HG02678 (cell line): ENCODE measurements around the gene LPP.
"Not testable (repeated sequence)": the region's sequence is repeated elsewhere in the genome, so short reads cannot be mapped to it uniquely, and the experiment has no call there.

Experiments
- ATAC-seq: cut with Tn5 transposase; IDR thresholded peaks from one replicate; pipeline ENCODE4 v1.9.1; 2021; ENCODE audit warnings: mild to moderate bottlenecking, moderate library complexity; ENCODE audit not compliant: unreplicated experiment

LPP gene, protein sequence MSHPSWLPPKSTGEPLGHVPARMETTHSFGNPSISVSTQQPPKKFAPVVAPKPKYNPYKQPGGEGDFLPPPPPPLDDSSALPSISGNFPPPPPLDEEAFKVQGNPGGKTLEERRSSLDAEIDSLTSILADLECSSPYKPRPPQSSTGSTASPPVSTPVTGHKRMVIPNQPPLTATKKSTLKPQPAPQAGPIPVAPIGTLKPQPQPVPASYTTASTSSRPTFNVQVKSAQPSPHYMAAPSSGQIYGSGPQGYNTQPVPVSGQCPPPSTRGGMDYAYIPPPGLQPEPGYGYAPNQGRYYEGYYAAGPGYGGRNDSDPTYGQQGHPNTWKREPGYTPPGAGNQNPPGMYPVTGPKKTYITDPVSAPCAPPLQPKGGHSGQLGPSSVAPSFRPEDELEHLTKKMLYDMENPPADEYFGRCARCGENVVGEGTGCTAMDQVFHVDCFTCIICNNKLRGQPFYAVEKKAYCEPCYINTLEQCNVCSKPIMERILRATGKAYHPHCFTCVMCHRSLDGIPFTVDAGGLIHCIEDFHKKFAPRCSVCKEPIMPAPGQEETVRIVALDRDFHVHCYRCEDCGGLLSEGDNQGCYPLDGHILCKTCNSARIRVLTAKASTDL

DNA sequence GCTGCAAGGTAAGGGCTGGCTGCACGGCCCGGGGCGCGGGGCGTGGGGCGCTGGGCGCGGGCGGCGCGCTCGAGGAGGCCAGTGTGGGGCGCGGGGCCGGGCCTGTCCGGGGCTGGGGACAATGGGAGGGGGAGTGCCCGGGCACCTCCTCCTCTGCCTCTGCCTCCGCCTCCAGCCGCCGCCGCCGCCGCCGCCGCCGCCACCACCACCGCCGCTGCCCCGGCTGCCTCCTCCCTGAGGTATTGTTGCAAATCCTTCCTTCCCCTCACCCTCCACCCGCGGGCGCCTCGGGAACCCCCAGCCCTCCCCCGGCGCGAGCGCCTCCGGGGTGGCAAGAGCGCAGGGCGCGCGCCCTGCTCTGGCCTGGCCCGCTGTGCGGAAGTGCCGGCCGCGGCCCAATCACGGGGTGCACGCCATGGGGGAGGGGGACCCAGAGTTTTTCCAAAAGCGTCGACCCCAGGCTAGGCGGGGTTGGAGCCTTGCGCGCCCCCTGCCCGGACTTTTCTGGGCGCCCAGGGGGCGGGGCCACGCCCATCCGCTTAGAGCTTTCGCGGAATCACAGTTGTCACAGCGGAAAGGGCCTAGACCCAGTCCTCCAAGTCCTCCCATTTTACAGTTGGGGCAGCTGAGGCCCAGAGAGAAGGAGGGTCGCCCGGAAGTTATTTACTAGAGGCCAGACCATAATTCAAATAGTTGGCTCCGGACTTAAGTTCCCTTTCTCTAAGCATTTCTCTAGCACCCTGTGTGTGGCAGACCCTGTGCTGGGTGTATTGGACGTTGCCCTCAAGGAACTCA, at the start of gene LPP:
Gene LPP (plus strand): TSS at position 144 of the 795 bp plus-strand sequence. CDS start 251,964 bp downstream, outside the sequence.
- ATAC-seq: peak; percentile 81

DNA sequence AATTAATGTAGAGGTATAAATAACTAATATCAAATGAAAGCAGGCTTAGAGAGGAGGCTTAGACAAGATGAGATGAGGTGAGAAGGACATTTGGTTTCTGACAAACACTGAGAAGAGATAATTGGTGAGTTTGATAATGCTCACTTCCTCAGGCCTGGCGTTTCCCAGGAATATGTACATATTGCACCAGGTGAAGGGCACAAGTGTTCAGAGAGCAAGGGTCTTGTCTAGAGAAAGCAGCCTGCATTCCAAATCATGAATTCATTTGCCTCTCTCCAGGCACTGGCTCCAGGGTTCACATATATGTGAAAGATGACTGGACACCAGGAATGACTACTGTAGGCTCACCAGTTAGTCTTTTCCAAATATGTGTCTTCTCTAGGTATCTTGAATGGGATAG, 48.0 kb upstream of the LPP start:
- ATAC-seq: no peak

DNA sequence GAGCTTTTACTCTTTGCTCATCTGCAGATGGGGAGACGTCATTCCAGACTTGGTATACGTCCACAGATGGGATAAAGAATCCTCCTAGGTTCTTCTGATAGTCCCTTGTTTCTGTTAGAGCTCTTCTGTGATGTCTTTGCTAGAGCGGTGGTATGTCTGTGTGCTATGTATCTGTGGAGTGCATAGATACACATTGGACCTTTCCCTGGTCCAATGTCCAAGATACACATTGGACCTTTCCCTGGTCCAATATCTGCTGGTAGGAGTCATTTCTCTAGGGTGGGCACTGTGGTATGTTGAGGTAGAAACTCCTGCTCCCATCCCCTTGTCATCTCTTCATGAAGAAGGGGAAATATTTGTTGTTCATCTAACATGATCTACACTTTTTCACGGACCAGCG, 47.5 kb upstream of the LPP start:
- ATAC-seq: no peak

DNA sequence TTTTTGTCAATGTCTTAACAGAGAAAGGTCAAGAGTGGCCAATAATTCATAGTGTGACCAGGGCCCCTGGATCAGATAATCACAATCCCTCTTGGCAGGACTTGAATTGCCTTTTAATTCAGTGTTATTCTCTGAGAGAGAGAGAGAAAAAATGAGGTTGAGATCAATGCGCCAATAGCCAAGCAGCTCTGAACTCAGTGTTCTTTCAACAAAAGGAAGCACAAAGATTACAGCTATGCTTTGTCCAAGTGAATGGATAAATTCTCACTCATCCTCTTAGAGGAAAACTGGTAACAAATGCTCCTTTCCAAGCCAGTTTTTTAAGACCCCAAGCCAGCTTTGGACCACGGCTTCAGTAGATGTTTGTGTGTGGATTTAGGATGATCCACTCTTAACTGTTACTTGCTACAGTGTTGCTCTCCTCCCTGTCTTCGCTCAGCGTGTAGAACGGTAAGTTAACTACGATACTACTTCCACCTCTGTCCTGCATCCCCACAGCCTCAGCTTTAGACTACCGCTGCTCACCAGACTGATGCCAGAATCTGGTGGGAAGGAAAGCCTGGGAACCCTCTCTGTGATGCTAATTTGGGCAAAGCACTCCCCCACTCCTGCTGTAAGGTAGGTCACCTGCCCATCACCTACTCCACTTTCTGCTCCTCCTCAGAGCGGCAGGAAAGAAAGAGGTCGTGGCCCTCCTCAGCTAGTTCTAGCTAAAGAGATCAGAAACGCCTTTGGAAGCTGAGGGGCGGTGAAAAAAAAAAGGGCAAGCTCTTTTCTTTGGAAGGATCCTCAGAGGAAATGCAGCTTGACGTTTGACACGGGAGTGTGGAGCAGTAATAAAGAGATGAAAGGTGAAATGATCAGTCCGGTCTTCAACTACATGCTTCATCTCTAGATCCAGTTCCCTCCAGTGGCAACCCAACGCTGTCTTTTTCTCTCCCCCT, 46.8 kb upstream of the LPP start:
- ATAC-seq: no peak

DNA sequence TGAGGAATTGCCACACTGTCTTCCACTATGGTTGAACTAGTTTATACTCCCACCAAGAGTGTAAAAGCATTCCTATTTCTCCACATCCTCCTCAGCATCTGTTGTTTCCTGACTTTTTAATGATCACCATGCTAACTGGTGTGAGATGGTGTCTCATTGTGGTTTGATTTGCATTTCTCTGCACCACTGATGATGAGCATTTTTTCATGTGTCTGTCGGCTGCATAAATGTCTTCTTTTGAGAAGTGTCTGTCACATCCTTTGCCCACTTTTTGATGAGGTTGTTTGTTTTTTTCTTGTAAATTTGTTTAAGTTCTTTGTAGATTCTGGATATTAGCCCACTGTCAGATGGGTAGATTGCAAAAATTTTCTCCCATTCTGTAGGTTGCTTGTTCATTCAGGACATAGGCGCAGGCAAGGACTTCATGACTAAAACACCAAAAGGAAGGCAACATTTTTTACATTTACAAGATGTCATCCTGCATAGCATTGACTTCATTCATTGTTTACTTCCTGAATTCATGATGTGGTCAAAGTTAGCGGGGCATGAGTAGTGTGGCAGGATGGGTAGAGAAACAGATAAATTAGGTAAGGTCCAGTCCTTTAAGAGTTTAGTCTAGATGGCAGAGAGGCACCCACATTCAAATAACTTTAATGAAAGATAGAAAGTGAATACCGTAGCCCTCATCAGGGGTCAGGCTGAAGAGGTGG, 45.1 kb upstream of the LPP start:
- no peak for ATAC-seq

DNA sequence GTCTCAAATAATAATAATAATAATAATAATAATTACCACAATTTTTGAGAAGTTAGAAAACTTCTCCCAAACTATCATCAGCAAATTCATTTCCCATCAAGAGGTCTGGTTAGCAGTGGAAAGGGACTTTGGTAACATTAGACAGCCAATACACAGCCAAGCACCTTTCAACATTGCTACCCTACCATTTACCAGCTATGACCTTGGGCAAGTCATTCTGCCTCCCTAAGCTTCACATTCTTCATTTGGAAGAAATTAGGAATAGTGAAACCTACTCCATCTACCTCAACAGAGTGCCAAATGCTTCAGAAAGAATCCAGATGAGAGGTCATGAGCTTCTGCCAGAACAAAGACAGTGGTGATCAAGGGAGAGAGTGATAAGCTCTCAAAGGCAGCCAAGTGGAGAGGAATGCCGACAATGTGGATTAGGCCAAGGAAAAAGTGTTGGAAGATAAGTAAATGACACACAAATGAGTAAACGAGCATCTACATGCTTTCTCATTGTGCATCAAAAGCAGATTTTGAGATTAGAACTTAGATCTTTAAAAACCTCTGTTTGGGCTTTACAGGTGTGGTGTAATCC, 42.9 kb upstream of the LPP start:
- ATAC-seq: no peak

DNA sequence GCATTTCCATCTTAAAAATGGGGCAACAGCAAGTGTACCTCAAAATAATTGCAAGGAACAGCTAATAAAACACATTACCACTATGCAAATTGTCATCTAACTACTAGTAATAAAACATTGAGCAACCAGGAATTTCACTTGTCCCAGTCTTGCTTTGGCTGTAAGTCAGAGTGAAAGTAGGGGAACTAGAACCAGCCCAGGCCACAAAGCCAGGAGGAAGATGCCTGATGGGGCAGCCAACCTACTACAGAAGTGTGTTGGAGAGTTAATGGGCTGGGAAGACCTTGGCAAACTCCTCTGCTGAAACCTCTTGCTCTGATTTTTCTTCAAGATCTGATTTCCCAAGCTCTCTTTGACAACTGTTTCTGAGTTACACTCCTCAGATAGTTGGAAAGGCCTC, 40.2 kb upstream of the LPP start:
- ATAC-seq: no peak

DNA sequence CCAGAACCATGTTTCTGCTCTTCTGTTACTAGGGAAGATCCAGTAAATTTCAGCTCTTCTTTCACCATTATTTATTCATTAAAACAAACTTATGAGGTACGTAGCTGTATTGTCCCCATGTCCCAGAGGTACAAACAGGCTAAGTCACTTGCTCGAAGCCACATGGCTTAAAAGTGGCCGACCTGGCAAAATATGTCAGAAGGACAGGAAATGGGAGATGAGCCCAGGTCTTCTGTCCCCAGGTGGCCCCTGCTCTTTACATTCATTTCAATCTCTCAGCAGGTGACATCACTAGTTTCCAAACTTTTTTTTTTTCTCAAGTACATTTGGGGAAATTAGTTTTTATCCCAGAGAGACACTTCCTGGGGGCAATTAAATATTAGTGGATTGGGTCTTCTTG, 34.1 kb upstream of the LPP start:
- ATAC-seq: no peak

DNA sequence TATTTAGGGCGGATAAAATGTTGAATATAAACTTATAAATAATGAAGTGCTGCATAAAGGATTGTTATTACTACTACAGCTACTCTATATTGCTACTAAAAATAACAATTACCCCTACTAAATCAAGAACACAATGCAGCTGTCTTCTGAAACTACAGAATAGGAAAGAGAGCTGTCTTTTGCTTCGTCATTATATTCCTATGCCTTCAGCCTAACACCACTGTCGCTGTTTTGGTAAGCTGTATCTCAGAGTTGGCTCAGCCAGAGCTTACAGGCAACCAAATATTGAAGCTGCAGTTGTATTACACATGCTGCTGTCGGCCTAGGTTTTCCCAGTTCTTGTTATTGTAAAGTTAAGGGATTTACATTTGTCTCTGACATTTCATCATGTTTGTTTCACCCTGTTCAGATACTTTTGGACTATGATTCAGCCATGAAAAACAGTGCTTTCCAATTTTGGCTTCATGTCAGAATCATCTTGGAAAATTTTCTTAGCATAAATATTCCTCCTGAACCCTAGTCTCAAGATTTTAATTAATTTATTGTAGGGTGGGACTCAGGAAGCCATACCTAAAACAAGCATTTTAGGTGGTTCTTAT, 31.3 kb upstream of the LPP start:
- no peak for ATAC-seq

DNA sequence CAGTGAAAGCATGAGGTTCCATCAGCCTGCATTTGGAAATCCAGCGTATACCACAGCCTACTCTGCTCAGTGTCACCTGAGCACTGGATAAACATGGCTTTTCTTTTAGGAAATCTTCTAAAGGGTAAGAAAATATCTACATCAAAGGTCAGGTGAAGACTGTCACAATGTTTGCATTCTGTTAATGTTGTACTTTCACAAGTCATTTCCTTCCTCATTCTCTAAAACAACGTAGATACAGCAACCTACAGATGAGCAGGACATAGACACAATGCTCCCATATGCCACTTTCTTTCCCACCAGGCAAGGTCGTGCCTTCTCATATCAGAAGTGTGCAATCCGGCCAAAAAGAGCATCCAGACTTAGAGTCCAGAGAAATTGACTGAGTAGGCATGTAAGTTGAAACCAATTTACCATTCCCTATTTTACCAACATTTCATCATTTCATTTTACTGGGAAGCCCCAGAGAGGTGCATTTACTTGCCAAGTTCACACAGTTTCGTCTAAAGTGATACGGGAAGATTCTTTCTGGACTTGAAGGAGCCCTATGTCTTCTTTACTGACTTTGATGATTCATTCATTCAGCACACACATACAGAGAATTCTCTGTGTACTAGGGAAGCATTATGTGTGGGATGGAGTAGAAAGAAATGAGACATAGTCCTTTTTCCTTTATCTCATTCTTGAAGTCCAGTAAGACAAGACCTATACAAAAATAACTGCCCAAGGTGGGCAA, 30.6 kb upstream of the LPP start:
- no peak for ATAC-seq

DNA sequence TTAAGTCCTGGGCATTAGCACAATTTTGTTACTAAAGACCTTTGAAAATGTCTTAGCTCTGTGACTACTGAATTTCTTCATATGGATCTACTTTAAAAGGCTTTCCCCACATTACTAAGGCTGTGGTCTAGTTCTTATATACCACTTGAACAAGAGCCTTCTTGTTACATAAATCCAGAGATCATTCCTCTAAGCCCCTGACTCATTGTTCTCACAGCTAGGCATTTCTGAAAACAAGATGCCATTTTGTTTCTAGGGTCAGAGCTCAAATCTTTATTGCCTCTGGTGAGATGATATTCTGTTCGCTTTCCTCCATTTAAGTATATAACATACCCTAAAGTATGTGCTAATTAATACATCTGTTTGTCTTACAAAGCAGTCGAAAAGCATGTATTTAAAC, 29.8 kb upstream of the LPP start:
- no peak for ATAC-seq

DNA sequence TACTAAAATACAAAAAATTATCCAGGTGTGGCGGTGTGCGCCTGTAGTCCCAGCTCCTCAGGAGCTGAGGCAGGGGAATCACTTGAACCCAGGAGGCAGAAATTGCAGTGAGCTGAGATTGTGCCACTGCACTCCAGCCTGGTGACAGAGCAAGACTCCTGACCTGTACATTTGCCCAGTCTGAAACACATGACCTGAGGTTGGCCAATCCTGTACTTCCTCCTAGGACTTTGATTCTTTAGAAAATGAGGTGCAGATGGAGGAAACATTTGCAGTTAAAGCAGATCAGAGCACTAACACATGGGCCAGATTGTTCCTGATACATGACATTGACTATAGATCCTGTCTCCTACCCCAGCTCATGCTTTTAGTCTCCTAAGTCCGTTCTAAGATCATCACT, 28.9 kb upstream of the LPP start:
- no peak for ATAC-seq

DNA sequence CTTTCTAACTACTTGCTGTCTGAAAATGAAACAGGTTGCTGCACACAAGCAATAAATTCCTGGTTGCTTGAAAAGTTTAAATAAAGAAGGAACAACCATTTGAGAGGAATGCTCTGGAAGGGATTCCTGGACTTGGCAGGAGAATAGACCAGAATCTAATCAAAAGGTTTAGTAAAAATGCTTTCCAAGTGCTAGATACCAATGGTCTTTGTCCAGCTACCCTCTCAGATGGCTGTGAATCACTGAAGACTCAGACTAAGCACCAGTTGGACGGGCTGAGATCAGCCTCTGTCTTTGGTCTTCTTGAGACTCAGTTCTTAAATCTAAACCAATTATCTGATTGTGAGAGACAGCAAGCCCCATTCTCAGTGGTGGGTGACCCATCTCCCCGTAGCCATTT, 27.7 kb upstream of the LPP start:
- no peak for ATAC-seq

DNA sequence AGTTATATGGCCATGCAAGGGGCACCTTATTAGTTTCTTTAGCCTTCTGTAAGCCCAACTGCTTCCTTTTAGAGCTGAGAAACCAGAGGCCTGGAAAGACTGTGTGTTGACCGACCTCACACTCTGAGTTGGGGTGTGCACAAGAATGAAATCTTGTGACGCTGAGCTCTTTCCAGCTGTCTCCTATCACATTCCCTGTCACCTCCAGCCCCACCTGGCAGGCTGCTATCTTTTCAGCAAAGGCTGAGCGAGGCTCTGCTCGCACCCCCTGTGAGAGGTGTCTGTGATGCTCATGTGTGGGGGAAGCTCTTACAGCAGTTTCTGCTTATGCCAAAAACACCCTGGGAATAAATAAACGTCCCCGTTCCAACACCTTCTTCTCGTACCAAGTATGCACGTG, 27.0 kb upstream of the LPP start:
- no peak for ATAC-seq

DNA sequence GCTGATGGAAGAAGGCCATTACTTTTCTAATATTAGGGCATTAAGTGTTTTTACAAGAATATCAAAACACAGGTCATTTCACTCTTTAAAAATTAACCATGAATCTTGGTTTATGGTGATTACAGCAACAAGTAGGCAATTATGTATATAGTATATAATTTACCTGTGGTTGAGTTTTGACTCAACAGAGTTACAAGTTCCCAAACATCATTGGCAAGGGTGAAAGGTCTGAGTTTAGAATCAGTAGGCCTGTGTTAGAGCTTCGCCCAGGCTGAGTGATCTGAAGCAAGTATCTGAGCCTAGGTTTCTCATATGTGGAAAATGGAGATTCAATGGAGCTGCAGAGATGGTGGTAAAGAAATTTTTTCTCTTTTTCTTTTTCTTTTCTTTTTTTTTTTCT, 25.1 kb upstream of the LPP start:
- no peak for ATAC-seq

DNA sequence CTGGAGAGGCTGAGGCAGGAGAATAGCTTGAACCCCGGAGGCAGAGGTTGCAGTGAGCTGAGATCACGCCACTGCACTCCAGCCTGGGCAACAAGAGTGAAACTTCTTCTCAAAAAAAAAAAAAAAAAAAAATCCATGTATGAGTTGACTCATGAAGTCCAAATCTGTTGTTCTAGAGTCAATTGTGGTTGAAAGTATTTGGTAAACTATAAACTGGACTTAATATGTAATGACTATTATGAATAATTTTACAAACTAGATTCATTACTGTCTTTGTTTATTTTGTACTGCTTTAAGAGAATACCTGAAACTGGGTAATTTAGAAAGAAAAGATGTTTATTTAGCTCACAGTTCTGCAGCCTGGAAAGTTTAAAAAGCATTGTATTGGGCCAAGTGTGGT, 22.9 kb upstream of the LPP start:
- ATAC-seq: not testable (repeated sequence)

DNA sequence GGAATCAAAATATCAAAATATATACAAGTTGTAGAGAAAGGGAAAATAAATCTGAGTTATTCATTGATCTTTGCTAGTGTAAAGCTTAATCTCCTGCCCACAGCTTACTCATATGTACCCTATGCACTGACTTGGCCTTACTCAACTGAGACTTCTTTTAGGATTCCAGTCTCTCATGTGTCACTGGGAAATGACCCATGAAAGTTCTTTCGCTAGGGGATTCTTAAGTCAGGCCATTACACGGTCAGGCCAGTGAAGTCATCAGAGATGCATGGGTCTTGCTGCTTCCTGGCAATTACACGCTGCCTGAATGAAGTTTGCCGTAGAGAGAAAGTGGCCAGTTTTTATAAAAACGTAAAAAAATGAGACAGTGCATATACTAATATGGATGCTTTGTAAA, 20.7 kb upstream of the LPP start:
- ATAC-seq: no peak

DNA sequence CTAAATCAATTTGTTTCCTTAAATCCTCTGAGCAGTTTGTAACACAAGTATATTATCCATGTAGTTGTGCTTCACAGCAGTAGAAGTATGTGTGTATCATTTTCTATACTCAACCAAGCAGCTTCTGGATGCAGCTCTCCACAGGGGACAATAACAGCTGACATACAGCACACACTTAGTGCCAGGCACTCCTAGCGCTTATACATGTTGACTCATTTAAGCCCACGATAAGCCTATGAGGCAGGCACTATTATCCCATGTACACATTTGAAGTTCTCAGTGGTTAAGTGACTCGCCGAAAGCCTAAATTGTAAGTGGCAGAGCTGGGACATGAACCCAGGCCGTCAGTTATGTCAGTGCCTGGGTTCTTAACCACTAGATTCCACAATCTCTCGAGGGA, 20.3 kb upstream of the LPP start:
- ATAC-seq: no peak

DNA sequence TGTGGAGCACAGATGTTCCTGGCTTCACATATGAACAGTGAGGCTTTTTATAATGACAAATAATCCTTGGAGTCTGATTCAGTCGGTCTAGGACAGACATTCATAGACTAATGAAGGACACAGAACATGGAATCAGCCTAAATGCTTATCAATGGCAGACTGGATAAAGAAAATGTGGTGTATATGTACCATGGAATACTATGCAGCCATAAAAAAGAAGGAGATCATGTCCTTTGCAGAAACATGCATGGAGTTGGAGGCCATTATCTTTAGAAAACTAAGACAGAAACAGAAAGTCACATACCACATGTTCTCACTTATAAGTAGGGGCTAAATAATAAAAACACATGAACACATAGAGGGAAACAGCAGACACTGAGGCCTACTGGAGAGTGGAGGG, 19.9 kb upstream of the LPP start:
- no peak for ATAC-seq
